GM21528 (cell line): ENCODE results near the gene FAM89B.

Source experiments
- ATAC-seq: cut with Tn5 transposase; IDR thresholded peaks from one replicate; pipeline ENCODE4 v1.9.1; 2021; ENCODE audit warnings: mild to moderate bottlenecking, moderate library complexity; ENCODE audit not compliant: unreplicated experiment, low FRiP score

The FAM89B gene

GRCh38 chr11:65609229-65609628, 36.9 kb downstream of the FAM89B start:
- ATAC-seq: no peak

GRCh38 chr11:65609665-65610064, 37.3 kb downstream of the FAM89B start:
- no peak for ATAC-seq

DNA sequence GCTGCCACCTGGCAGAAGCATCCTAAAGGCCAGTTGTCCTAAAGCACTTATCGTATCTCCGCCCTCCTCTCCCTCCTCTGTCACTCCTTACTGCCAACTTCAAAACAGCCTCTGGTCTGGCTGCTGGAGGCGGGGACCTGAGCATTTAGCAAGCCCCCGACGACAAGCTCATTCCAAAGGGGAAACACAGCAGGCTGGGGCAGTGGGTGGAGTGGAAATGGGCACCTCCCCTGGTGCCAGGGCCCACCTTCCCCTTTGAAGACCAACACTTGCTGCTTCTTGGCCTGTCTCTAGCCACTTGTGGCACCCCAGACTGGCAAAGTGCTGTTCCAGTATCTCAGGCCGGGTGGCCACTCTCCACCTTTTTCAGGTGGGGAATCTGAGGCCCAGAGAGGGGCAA, 38.1 kb downstream of the FAM89B start:
- ATAC-seq: no peak

GRCh38 chr11:65611028-65611757, 38.9 kb downstream of the FAM89B start:
- no peak for ATAC-seq

- ATAC-seq: no peak
These were observed 39.6 kb downstream of the FAM89B start for GRCh38 chr11:65611758-65612603.

DNA sequence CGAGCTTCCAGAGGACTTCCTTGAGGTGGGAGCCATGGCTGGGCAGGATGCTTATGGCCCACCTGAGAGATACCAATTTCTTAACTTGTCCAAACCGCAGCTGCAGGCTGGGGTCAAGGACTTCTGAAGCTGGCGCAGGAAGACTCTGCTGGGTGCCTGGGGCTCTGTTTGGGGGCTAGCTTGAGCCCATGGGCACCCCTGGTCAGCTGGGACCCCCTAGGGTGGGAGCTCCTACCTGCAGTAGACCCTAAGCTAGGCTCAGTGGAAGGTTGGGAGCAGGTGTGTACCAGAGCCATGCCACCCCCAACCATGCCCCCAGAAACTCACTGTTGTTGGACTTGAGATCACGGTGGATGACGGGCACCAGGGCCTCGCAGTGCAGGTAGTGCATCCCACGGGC, 40.4 kb downstream of the FAM89B start:
- no peak for ATAC-seq

GRCh38 chr11:65613091-65613928, 41.0 kb downstream of the FAM89B start:
- no peak for ATAC-seq

GRCh38 chr11:65615229-65615949, 43.1 kb downstream of the FAM89B start, which contains the start of gene PCNX3:
Gene PCNX3 (plus strand): TSS chr11:65615776. CDS start chr11:65616312, 536 bp downstream.
- peak; percentile 71 for ATAC-seq

DNA sequence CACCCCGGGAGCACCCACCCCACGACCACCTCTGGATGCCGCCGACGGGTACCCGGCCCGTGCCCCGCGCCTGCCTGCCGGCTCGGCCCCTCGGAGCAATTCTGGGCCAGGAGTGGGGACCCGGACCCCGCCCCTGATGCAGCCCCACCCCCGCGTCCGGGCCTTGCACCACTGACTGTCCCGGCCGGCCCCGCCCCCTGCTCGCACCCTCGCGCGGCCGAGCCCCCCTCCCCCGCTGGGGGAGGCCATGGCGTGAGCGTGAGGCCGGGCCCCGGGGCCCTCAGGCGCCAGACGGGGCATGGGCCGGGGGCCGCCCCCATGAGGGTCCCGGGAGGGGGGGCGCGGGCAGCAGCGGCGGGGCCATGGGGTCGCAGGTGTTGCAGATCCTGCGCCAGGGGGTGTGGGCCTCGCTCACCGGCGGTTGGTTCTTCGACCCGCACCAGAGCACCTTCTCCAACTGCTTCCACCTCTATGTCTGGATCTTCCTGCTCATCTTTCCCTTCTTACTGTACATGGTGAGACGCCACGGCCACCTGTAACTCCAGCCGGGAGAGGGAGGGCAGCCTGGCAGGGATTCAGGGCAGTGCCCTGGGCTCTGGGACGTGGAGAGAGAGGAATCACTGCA, 43.7 kb downstream of the FAM89B start:
- peak; percentile 4 for ATAC-seq

DNA sequence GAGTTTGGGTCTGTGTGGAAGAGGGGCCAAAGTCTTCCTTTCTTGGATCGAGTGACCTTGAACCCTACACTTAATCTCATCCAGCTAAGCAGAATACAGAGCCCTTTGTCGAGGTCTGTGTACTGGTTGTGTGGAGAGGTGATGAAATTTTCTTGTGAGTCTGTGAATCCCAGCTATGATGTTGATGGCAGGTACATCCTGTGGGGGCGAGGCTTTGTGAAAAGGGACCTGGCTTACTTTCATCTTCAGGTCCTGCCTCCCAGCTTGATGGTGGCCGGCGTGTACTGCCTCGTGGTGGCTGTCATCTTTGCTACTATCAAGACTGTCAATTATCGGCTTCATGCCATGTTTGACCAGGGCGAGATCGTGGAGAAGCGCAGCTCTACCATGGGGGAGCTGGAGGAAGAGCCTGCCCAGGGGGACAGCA, 44.2 kb downstream of the FAM89B start:
- ATAC-seq: no peak

DNA sequence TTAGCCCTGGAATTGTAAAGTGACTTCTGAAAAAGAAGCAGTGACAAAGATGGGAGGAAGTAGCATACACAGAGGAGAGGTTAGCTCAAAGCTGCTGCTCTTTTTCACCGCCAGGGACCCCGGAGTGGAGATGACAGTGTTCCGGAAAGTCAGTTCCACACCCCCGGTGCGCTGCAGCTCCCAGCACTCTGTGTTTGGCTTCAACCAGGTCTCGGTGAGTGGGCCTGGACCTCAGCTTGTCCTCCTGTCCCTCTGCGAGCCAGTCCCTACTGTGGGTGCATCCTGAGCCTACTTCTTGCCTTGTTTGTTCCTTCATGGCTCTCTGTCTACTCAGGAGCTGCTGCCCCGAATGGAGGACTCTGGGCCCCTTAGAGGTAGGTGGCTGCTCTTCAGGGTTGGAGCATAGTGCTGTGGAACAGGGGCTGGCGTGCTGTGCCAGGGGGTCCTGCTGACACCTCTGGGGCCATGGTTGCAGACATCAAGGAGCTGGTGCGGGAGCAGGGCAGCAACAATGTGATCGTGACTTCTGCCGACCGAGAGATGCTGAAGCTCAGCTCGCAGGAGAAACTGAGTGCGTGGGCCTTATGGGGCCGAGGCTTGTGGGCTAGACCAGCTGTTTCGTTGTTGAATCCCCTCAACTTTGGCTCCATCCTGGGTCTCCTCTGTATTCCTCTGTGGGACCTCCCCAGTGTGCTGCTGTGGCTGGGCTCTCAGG, 45.0 kb downstream of the FAM89B start:
- no peak for ATAC-seq

- no peak for ATAC-seq
These were observed 45.8 kb downstream of the FAM89B start for GRCh38 chr11:65617990-65618751.

GRCh38 chr11:65618763-65619162, 46.4 kb downstream of the FAM89B start:
- no peak for ATAC-seq

GRCh38 chr11:65619281-65619928, 47.1 kb downstream of the FAM89B start:
- ATAC-seq: no peak

GRCh38 chr11:65620666-65621065, 48.3 kb downstream of the FAM89B start:
- no peak for ATAC-seq

- no peak for ATAC-seq
These were observed 49.1 kb downstream of the FAM89B start for GRCh38 chr11:65621460-65621859.

DNA sequence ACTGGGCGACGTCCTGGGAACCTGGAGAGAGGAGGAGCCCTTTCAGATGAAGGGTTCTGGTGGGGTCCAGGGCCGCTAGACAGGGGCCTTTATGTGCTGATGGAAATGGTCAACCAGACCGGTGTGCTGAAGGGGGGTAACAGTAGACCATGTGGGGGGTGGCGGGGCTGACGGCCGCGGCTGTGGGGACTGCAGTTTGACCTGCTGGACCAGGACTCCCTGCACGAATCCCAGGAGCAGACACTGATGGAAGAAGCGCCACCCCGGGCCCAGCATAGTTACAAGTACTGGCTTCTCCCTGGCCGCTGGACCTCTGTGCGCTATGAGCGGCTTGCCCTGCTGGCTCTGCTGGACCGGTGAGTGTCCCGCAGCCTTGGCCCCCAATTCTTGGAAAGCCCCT, 49.7 kb downstream of the FAM89B start:
- no peak for ATAC-seq

GRCh38 chr11:65623177-65623576, 50.8 kb downstream of the FAM89B start:
- no peak for ATAC-seq
